ENCODE measurements around the gene ERVFRD-1. TPM values are rescaled to one million over a fixed set of nuclear protein-coding genes. Genes with fewer than 3 reads are reported as not detected.

ERVFRD-1 gene
- total RNA-seq, 4 donors from 2014 or later: 0.12 to 0.27 TPM; not detected in 2

GRCh38 chr6:11067348-11067747, 44.2 kb downstream of the ERVFRD-1 start:
- no peak for TF ChIP-seq POLR2AphosphoS5 (IDR thresholded peaks at IDR 0.05)
- no peak for TF ChIP-seq POLR2A (IDR thresholded peaks at IDR 0.05)
- WGBS, 2 donors (ENCODE audit: low coverage in 1 of 2): 17 to 60% methylated on average over 1 to 2 of the region's 2 CpGs

GRCh38 chr6:11066505-11067347, 44.8 kb downstream of the ERVFRD-1 start:
- 91 to 92% methylated on average over 6 of the region's 6 CpGs for WGBS, 2 donors (ENCODE audit: low coverage in 1 of 2)
- no peaks in the 10 kb centered on the region for H3K36me3 ChIP-seq
- H3K27me3 ChIP-seq: peaks cover 5% of the 10 kb centered on the region
- H3K27ac ChIP-seq: no peak overlapping the region
- TF ChIP-seq POLR2AphosphoS5 (IDR thresholded peaks at IDR 0.05) (no peak), CTCF (IDR thresholded peaks at IDR 0.05) (no peak), EP300 (IDR thresholded peaks at IDR 0.05) (no peak), POLR2A (IDR thresholded peaks at IDR 0.05) (no peak)
- H3K4me3 ChIP-seq: no peak overlapping the region
- no peaks in the 10 kb centered on the region for H3K4me1 ChIP-seq
- no peaks in the 10 kb centered on the region for H3K9me3 ChIP-seq
- no peak for ATAC-seq

More at GRCh38 chr6:11067348-11067747, 44.2 kb downstream of the ERVFRD-1 start:
- Histone ChIP-seq H3K36me3 (no peaks in the 10 kb centered on the region), H3K4me3 (no peak overlapping the region), H3K9me3 (no peaks in the 10 kb centered on the region), H3K4me1 (no peaks in the 10 kb centered on the region), H3K27me3 (peaks cover 5% of the 10 kb centered on the region), H3K27ac (no peak overlapping the region)
- ATAC-seq: no peak

- Histone ChIP-seq H3K4me1 (no peaks in the 10 kb centered on the region), H3K27me3 (peaks cover 5% of the 10 kb centered on the region), H3K36me3 (no peaks in the 10 kb centered on the region), H3K27ac (no peak overlapping the region), H3K9me3 (no peaks in the 10 kb centered on the region), H3K4me3 (no peak overlapping the region)
- 86 to 90% methylated on average over 3 of the region's 6 CpGs for WGBS, 2 donors (ENCODE audit: low coverage in 1 of 2)
- ATAC-seq: no peak
- TF ChIP-seq CTCF (IDR thresholded peaks at IDR 0.05) (no peak), EP300 (IDR thresholded peaks at IDR 0.05) (no peak), POLR2A (IDR thresholded peaks at IDR 0.05) (no peak), POLR2AphosphoS5 (IDR thresholded peaks at IDR 0.05) (no peak)
These were observed 45.9 kb downstream of the ERVFRD-1 start for GRCh38 chr6:11065436-11066202.

GRCh38 chr6:11064836-11065235, 46.7 kb downstream of the ERVFRD-1 start:
- TF ChIP-seq EP300 (IDR thresholded peaks at IDR 0.05) (no peak), POLR2AphosphoS5 (IDR thresholded peaks at IDR 0.05) (no peak), CTCF (IDR thresholded peaks at IDR 0.05) (no peak), POLR2A (IDR thresholded peaks at IDR 0.05) (no peak)
- H3K9me3 ChIP-seq: no peaks in the 10 kb centered on the region
- H3K36me3 ChIP-seq: no peaks in the 10 kb centered on the region
- no peaks in the 10 kb centered on the region for H3K4me1 ChIP-seq
- peaks cover 5% of the 10 kb centered on the region for H3K27me3 ChIP-seq
- no peak overlapping the region for H3K27ac ChIP-seq
- 70 to 86% methylated on average over 2 to 3 of the region's 3 CpGs for WGBS, 2 donors (ENCODE audit: low coverage in 1 of 2)
- no peak overlapping the region for H3K4me3 ChIP-seq
- no peak for ATAC-seq

- H3K36me3 ChIP-seq: no peaks in the 10 kb centered on the region
- no peak for ATAC-seq
- H3K4me1 ChIP-seq: no peaks in the 10 kb centered on the region
- H3K27me3 ChIP-seq: peaks cover 5% of the 10 kb centered on the region
- no peaks in the 10 kb centered on the region for H3K9me3 ChIP-seq
- no peak overlapping the region for H3K4me3 ChIP-seq
- no peak overlapping the region for H3K27ac ChIP-seq
- no peak for TF ChIP-seq POLR2A (IDR thresholded peaks at IDR 0.05)
- 81 to 85% methylated on average over 2 of the region's 2 CpGs for WGBS, 2 donors (ENCODE audit: low coverage in 1 of 2)
These were observed 48.8 kb downstream of the ERVFRD-1 start for GRCh38 chr6:11062715-11063114.
